Adrenal gland (tissue), 12 donors: ENCODE measurements around the gene IL17RD. TPM values are rescaled to one million over a fixed set of nuclear protein-coding genes. Genes with fewer than 3 reads are reported as not detected.

Experiments
- DNase-seq, 7 donors: peaks; one replicate each; pipeline ENCODE4 v3.0.0-alpha.2; 2019 to 2020
- H3K27ac ChIP-seq, 5 donors: fragments of 200-600 bp; sonication (generic) in 4 of 5; 1 replicate in 3 of 5; 2 replicates in 2 of 5; pipeline versions ENCODE4 v1.5.1 to v1.8.0; 2016 to 2020; ENCODE audit warnings: mild to moderate bottlenecking in 1 of 5
- H3K27me3 ChIP-seq: fragments of 200-600 bp; 2 replicates; pipeline ENCODE4 v1.8.0; 2021
- H3K36me3 ChIP-seq, 2 donors: fragments of 200-600 bp; replicated peaks in 1 of 2; 1 replicate in 1 of 2; 2 replicates in 1 of 2; pipeline versions ENCODE4 v1.5.1 to v1.8.0; 2018 to 2022
- H3K4me1 ChIP-seq, 2 donors: fragments of 200-600 bp; replicated peaks in 1 of 2; 1 replicate in 1 of 2; 2 replicates in 1 of 2; pipeline versions ENCODE4 v1.5.1 to v1.8.0; 2018 to 2021
- H3K4me3 ChIP-seq, 4 donors: fragments of 200-600 bp; sonication (generic) in 3 of 4; one replicate each; pipeline ENCODE4 v1.5.1; 2016 to 2018
- H3K9me3 ChIP-seq, 3 donors: fragments of 200-600 bp; sonication (generic) in 1 of 3; replicated peaks in 1 of 3; 1 replicate in 2 of 3; 2 replicates in 1 of 3; pipeline versions ENCODE4 v1.5.1 to v1.8.0; 2016 to 2021
- CTCF ChIP-seq, 6 experiments: fragments of 450-650 bp in 4 of 6; fragments of 200-600 bp in 2 of 6; sonication (generic) in 1 of 6; IDR thresholded peaks; 1 replicate in 5 of 6; 2 replicates in 1 of 6; pipeline versions ENCODE4 v1.5.1 to v1.8.0; 2016 to 2021; ENCODE audit warnings: antibody characterized with exemption in 6 of 6, mild to moderate bottlenecking in 2 of 6, moderate library complexity in 1 of 6
- POLR2A ChIP-seq, 2 donors: fragments of 450-650 bp; IDR thresholded peaks; one replicate each; pipeline ENCODE4 v1.6.1; 2017; ENCODE audit warnings: antibody characterized with exemption in 2 of 2, mild to moderate bottlenecking in 2 of 2, moderate library complexity in 1 of 2
- WGBS, 4 donors: extraction: QIAGEN DNeasy Blood & Tissue Kit in 2 of 4; methylation state at CpG; one replicate each; pipeline versions ENCODE4 v1.1.5 to v1.1.7; 2013 to 2017; 5-methylcytosine and 5-hydroxymethylcytosine counted together
- intact Hi-C, 2 donors: fragments of 100-400 bp; cut with DNase I; formaldehyde crosslinking; loops; one replicate each; pipeline versions ENCODE4 v1.14.1 to v1.15.0; 2022 to 2023
- polyA plus RNA-seq, 3 donors: library from polyadenylated mRNA; stranded (reverse); fragments of 200-250 nt in 2 of 3; fragments of 350-450 nt in 1 of 3; fragmentation: Illumina TruSeq in 1 of 3; extraction: RNeasy Lipid Tissue Mini Kit (QIAGEN cat#74804) in 1 of 3; gene quantifications; one replicate each; pipeline ENCODE4 v1.2.3, GENCODE V29; 2013 to 2014
- total RNA-seq, 9 donors: library from RNA; depleted of rRNA in 4 of 9; stranded (reverse); fragments of >200 nt in 4 of 9; fragments of 120-200 nt in 1 of 9; fragmentation: NEBNext Ultra II Directional in 1 of 9; extraction: Animal tissue kit (Norgen Biotek cat#: 25700) in 1 of 9; gene quantifications; one replicate each; pipeline versions ENCODE4 v1.1.0 to v1.2.4, GENCODE V29; 2013 to 2023
- donor health status: healthy with polysubstance abuse.
- donor health status: Bipolar disorder and iron deficiency.
- donor health status: DM: yes; HTN: yes; CAD: no.
- donor health status: DM: no; HTN: no; CAD: no.
- donor health status: DM: no; HTN: no; CAD: no.
- donor health status: DM: yes; HTN: yes; CAD: no.

IL17RD gene
- total and polyA plus RNA-seq, 12 donors = 0.44 to 7.1 (median 1.5) TPM

GRCh38 chr3:57093971-57094535 is 71.1 kb downstream of the IL17RD start:
- DNase-seq = no peak
- Histone ChIP-seq H3K36me3 (no peaks in the 10 kb centered on the region), H3K27ac (no peak overlapping the region), H3K4me3 (no peak overlapping the region), H3K9me3 (no peaks in the 10 kb centered on the region), H3K27me3 (no peaks in the 10 kb centered on the region), H3K4me1 (no peaks in the 10 kb centered on the region)
- intact Hi-C loops = no loop called here
- WGBS, 4 donors = 66 to 74% (median 71%) methylated on average over 6 of the region's 6 CpGs
- TF ChIP-seq POLR2A (IDR thresholded peaks at IDR 0.05) (no peak), CTCF (IDR thresholded peaks at IDR 0.05) (no peak)

DNA sequence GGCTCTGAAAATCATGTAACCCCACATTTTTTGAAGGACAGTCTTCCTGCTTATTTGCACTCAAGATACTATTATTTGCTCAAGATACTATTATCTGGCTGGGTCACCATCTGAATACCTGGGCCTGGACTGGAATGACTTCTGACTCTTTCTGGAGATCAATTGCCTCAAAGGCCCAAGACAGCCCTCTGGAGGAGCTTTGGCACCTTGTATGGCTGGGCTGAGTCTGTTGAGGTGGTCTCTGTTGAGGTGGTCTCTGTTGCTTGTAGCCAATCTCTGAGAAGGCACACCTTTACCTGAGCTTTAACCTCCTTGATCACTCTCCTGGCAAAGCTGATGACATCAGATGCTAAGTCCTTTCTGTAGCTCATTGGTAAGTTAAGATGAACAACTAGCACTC is 71.7 kb downstream of the IL17RD start:
- DNase-seq = no peak
- TF ChIP-seq POLR2A (IDR thresholded peaks at IDR 0.05) (no peak), CTCF (IDR thresholded peaks at IDR 0.05) (no peak)
- Histone ChIP-seq H3K27ac (no peak overlapping the region), H3K4me1 (no peaks in the 10 kb centered on the region), H3K4me3 (no peak overlapping the region), H3K9me3 (no peaks in the 10 kb centered on the region), H3K36me3 (no peaks in the 10 kb centered on the region), H3K27me3 (no peaks in the 10 kb centered on the region)
- intact Hi-C loops = no loop called here

GRCh38 chr3:57091521-57092273 is 73.5 kb downstream of the IL17RD start:
- Histone ChIP-seq H3K4me3 (no peak overlapping the region), H3K27me3 (no peaks in the 10 kb centered on the region), H3K27ac (no peak overlapping the region), H3K9me3 (no peaks in the 10 kb centered on the region), H3K36me3 (no peaks in the 10 kb centered on the region), H3K4me1 (no peaks in the 10 kb centered on the region)
- intact Hi-C loops = no loop called here
- WGBS, 4 donors = 82 to 90% (median 86%) methylated on average over 3 of the region's 3 CpGs
- no peak for TF ChIP-seq POLR2A (IDR thresholded peaks at IDR 0.05)
- no peak for TF ChIP-seq CTCF (IDR thresholded peaks at IDR 0.05)
- DNase-seq = no peak

- H3K9me3 ChIP-seq = no peaks in the 10 kb centered on the region
- intact Hi-C loops = no loop called here
- DNase-seq = no peak
- H3K36me3 ChIP-seq = no peaks in the 10 kb centered on the region
- WGBS, 4 donors = 88 to 89% (median 89%) methylated on average over 4 of the region's 4 CpGs
- TF ChIP-seq CTCF (IDR thresholded peaks at IDR 0.05) (no peak), POLR2A (IDR thresholded peaks at IDR 0.05) (no peak)
- no peak overlapping the region for H3K27ac ChIP-seq
- no peaks in the 10 kb centered on the region for H3K27me3 ChIP-seq
- H3K4me3 ChIP-seq = no peak overlapping the region
- peaks cover 0 to 6% of the 10 kb centered on the region in 2 donors for H3K4me1 ChIP-seq
Measured at GRCh38 chr3:57089043-57089442, 76.1 kb downstream of the IL17RD start.
